Measurements from ENCODE around the gene ACYP1. TPM values are rescaled to one million over a fixed set of nuclear protein-coding genes. Genes with fewer than 3 reads are reported as not detected.
A peak's percentile ranks its signal among the peaks of the same experiment; 100 is the strongest.

Gene ACYP1
- total RNA-seq, 1 donor from 2014 or later = 15.3 TPM

- no peak overlapping the region for H3K4me3 ChIP-seq
- no peak for TF ChIP-seq CTCF (IDR thresholded peaks at IDR 0.05)
- peaks cover 23% of the 10 kb centered on the region for H3K36me3 ChIP-seq
- intact Hi-C loops (cut with DNase I) = no loop called here
- no peaks in the 10 kb centered on the region for H3K9me3 ChIP-seq
- ATAC-seq (no peak), DNase-seq (no peak)
- H3K27ac ChIP-seq = no peak overlapping the region
- no peaks in the 10 kb centered on the region for H3K27me3 ChIP-seq
- peaks cover 21% of the 10 kb centered on the region for H3K4me1 ChIP-seq
These were observed 22.2 kb downstream of the ACYP1 start for GRCh38 chr14:75041613-75042012.

DNA sequence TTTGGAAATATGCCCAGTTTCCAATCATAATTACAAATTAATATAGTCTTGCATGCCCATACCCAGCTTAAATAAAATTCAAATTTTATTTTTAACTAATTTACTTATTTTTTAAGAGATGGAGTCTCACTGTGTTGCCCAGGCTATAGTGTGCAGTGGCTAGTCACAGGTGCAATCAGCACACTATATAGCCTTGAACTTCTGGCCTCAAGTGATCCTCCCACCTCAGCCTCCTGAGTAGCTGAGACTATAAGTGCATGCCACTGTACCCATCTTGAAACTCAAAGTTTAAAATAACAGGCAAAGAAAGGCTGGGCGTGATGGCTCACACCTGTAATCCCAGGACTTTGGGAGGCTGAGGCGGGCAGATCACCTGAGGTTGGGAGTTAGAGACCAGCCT, 22.9 kb downstream of the ACYP1 start:
- no peak for ATAC-seq
- DNase-seq = no peak
- H3K4me1 ChIP-seq = peaks cover 21% of the 10 kb centered on the region
- H3K36me3 ChIP-seq = peaks cover 23% of the 10 kb centered on the region
- no peaks in the 10 kb centered on the region for H3K9me3 ChIP-seq
- intact Hi-C loops (cut with DNase I) = no loop called here
- no peak overlapping the region for H3K4me3 ChIP-seq
- no peaks in the 10 kb centered on the region for H3K27me3 ChIP-seq
- H3K27ac ChIP-seq = peak overlapping the region; percentile 38
- no peak for TF ChIP-seq CTCF (IDR thresholded peaks at IDR 0.05)

- peaks cover 27% of the 10 kb centered on the region for H3K36me3 ChIP-seq
These were observed 23.3 kb downstream of the ACYP1 start for GRCh38 chr14:75040507-75040906.

DNA sequence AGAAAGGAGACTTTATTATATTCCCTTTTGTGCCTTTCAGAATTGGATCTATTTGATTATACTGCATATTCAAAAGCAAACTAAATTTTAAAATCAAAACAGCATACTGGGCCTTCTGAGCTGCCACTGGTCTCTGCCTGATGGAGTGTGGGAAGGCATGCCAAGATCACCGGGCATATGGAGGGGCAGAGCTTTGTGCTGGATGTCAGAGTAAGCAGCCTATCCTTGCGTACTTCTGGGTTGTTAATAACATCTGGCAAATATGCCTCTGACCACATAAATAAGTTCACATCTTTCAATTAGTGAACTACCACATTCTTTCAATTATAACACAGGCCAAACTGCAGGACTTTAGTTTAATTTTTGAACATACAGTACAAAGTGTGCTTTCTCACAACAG, 30.9 kb downstream of the ACYP1 start:
- intact Hi-C loops (cut with DNase I) = no loop called here
- Histone ChIP-seq H3K27ac (no peak overlapping the region), H3K27me3 (no peaks in the 10 kb centered on the region), H3K9me3 (no peaks in the 10 kb centered on the region), H3K36me3 (peaks cover 63% of the 10 kb centered on the region), H3K4me3 (no peak overlapping the region), H3K4me1 (no peaks in the 10 kb centered on the region)
- no peak for ATAC-seq
- no peak for DNase-seq
- TF ChIP-seq CTCF (IDR thresholded peaks at IDR 0.05) = no peak

More at GRCh38 chr14:75040507-75040906, 23.3 kb downstream of the ACYP1 start:
- Histone ChIP-seq H3K9me3 (no peaks in the 10 kb centered on the region), H3K4me3 (no peak overlapping the region), H3K27ac (peak overlapping the region; percentile 38), H3K27me3 (no peaks in the 10 kb centered on the region), H3K4me1 (peaks cover 18% of the 10 kb centered on the region)
- TF ChIP-seq CTCF (IDR thresholded peaks at IDR 0.05) = no peak
- DNase-seq = no peak
- intact Hi-C loops (cut with DNase I) = no loop called here
- ATAC-seq = no peak

- no peaks in the 10 kb centered on the region for H3K9me3 ChIP-seq
- peaks cover 69% of the 10 kb centered on the region for H3K36me3 ChIP-seq
These were observed 33.7 kb downstream of the ACYP1 start for GRCh38 chr14:75030147-75030546.

More at GRCh38 chr14:75030147-75030546, 33.7 kb downstream of the ACYP1 start:
- TF ChIP-seq CTCF (IDR thresholded peaks at IDR 0.05) = no peak
- Histone ChIP-seq H3K27me3 (no peaks in the 10 kb centered on the region), H3K27ac (no peak overlapping the region), H3K4me3 (no peak overlapping the region), H3K4me1 (no peaks in the 10 kb centered on the region)
- intact Hi-C loops (cut with DNase I) = no loop called here
- ATAC-seq = no peak
- DNase-seq = no peak

Measured in upper lobe of right lung (tissue), 1 donor.